ENCODE measurements around the gene AP2B1. TPM values are rescaled to one million over a fixed set of nuclear protein-coding genes. Genes with fewer than 3 reads are reported as not detected.

AP2B1 gene
- total and polyA plus RNA-seq, 4 donors, result 8.7 to 55.6 (median 22.3) TPM

DNA sequence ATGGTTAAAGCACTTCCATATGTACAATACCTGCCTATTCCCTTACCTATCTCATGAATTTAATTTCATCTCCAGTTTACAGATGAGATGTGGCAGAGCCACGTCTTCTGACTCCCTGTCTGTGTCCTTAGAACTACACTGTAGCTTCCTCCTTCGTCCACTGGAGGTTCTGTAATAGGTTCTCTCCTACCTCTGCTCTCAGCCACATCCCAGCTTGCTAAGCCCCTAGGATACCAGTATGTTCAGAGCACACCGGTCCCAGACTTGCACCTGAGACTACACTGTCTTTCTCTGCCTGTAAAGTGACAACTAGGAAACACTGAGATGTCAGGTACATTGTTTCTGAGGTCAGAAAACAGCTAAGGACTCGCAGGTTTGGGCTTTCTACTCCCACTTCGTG lies 140.5 kb downstream of the AP2B1 start (continued):
- TF ChIP-seq, protein P1, sequence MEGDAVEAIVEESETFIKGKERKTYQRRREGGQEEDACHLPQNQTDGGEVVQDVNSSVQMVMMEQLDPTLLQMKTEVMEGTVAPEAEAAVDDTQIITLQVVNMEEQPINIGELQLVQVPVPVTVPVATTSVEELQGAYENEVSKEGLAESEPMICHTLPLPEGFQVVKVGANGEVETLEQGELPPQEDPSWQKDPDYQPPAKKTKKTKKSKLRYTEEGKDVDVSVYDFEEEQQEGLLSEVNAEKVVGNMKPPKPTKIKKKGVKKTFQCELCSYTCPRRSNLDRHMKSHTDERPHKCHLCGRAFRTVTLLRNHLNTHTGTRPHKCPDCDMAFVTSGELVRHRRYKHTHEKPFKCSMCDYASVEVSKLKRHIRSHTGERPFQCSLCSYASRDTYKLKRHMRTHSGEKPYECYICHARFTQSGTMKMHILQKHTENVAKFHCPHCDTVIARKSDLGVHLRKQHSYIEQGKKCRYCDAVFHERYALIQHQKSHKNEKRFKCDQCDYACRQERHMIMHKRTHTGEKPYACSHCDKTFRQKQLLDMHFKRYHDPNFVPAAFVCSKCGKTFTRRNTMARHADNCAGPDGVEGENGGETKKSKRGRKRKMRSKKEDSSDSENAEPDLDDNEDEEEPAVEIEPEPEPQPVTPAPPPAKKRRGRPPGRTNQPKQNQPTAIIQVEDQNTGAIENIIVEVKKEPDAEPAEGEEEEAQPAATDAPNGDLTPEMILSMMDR (IDR thresholded peaks at IDR 0.05; ENCODE audit: low read depth, low read length, missing input control), result no peak
- no peak for TF ChIP-seq YY1 (IDR thresholded peaks at IDR 0.05)

DNA sequence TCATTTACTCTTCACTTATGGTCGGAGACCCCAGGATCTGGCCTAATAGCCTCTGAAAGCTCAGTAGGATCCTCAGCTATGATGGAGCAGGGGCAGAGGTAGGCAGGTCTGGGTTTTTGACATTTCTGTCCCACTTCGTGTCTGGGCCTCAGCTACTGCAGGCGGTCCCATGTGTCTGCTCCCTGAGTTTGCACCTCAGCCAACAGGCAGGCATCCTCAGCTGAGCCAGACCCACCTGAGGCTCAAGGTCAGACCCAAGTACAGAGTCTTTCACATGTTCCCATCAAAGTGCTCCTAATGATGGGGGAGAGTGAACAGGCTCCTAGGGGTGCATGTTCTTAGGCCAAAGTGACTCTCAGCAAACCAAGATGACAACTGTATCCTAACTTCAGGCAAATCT lies 141.4 kb downstream of the AP2B1 start:
- DNase-seq (ENCODE audit: low spot score), result no peak
- Histone ChIP-seq H3K36me3 (ENCODE audit: control insufficient read depth in 4 of 4, insufficient read depth in 3 of 4, low read depth in 1 of 4, low read length in 3 of 4) (peaks cover 0 to 22% (median 18%) of the 10 kb centered on the region in 4 donors), H3K27ac (ENCODE audit: low read depth in 1 of 2, low read length in 2 of 2) (no peak overlapping the region), H3K27me3 (ENCODE audit: control insufficient read depth in 4 of 4, insufficient read depth in 4 of 4, low read length in 3 of 4) (no peaks in the 10 kb centered on the region), H3K4me3 (ENCODE audit: low read depth in 1 of 3, low read length in 3 of 3) (no peak overlapping the region), H3K4me1 (ENCODE audit: control insufficient read depth in 4 of 4, insufficient read depth in 4 of 4, low read length in 3 of 4) (peaks cover 0 to 9% (median 5%) of the 10 kb centered on the region in 4 donors), H3K9me3 (ENCODE audit: control insufficient read depth in 4 of 4, low read length in 3 of 4) (no peaks in the 10 kb centered on the region), H3K9ac (ENCODE audit: low read depth in 1 of 2, low read length in 2 of 2) (no peak overlapping the region)
- 95% methylated on average over 3 of the region's 3 CpGs for WGBS
- TF ChIP-seq YY1 (IDR thresholded peaks at IDR 0.05), result no peak
- TF ChIP-seq, protein P1 (IDR thresholded peaks at IDR 0.05; ENCODE audit: low read depth, low read length, missing input control), result no peak
- TF ChIP-seq HNF4A (conservative IDR thresholded peaks at IDR 0.05), result no peak
- TF ChIP-seq, protein P2, sequence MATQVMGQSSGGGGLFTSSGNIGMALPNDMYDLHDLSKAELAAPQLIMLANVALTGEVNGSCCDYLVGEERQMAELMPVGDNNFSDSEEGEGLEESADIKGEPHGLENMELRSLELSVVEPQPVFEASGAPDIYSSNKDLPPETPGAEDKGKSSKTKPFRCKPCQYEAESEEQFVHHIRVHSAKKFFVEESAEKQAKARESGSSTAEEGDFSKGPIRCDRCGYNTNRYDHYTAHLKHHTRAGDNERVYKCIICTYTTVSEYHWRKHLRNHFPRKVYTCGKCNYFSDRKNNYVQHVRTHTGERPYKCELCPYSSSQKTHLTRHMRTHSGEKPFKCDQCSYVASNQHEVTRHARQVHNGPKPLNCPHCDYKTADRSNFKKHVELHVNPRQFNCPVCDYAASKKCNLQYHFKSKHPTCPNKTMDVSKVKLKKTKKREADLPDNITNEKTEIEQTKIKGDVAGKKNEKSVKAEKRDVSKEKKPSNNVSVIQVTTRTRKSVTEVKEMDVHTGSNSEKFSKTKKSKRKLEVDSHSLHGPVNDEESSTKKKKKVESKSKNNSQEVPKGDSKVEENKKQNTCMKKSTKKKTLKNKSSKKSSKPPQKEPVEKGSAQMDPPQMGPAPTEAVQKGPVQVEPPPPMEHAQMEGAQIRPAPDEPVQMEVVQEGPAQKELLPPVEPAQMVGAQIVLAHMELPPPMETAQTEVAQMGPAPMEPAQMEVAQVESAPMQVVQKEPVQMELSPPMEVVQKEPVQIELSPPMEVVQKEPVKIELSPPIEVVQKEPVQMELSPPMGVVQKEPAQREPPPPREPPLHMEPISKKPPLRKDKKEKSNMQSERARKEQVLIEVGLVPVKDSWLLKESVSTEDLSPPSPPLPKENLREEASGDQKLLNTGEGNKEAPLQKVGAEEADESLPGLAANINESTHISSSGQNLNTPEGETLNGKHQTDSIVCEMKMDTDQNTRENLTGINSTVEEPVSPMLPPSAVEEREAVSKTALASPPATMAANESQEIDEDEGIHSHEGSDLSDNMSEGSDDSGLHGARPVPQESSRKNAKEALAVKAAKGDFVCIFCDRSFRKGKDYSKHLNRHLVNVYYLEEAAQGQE (IDR thresholded peaks at IDR 0.05), result no peak
- TF ChIP-seq SP1 (IDR thresholded peaks at IDR 0.05), result no peak
- TF ChIP-seq RAD21 (IDR thresholded peaks at IDR 0.05), result no peak
- TF ChIP-seq NR2F2 (IDR thresholded peaks at IDR 0.05), result no peak
- no peak for TF ChIP-seq TAF1 (conservative IDR thresholded peaks at IDR 0.05)
- TF ChIP-seq GABPA (IDR thresholded peaks at IDR 0.05 in 1 of 2, conservative IDR thresholded peaks at IDR 0.05 in 1 of 2), result no peak
- TF ChIP-seq, protein P3, sequence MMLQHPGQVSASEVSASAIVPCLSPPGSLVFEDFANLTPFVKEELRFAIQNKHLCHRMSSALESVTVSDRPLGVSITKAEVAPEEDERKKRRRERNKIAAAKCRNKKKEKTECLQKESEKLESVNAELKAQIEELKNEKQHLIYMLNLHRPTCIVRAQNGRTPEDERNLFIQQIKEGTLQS (IDR thresholded peaks at IDR 0.05), result no peak
- no peak for TF ChIP-seq JUND (IDR thresholded peaks at IDR 0.05)
- TF ChIP-seq FOXA1 (IDR thresholded peaks at IDR 0.05), result no peak
- TF ChIP-seq MAX (IDR thresholded peaks at IDR 0.05), result no peak
- no peak for TF ChIP-seq FOXA2 (IDR thresholded peaks at IDR 0.05)
- no peak for TF ChIP-seq EGR1 (IDR thresholded peaks at IDR 0.05; ENCODE audit: low read depth in 2 of 2)
- TF ChIP-seq HNF4G (IDR thresholded peaks at IDR 0.05), result no peak
- no peak for TF ChIP-seq RXRA (IDR thresholded peaks at IDR 0.05)
- TF ChIP-seq, protein P4, sequence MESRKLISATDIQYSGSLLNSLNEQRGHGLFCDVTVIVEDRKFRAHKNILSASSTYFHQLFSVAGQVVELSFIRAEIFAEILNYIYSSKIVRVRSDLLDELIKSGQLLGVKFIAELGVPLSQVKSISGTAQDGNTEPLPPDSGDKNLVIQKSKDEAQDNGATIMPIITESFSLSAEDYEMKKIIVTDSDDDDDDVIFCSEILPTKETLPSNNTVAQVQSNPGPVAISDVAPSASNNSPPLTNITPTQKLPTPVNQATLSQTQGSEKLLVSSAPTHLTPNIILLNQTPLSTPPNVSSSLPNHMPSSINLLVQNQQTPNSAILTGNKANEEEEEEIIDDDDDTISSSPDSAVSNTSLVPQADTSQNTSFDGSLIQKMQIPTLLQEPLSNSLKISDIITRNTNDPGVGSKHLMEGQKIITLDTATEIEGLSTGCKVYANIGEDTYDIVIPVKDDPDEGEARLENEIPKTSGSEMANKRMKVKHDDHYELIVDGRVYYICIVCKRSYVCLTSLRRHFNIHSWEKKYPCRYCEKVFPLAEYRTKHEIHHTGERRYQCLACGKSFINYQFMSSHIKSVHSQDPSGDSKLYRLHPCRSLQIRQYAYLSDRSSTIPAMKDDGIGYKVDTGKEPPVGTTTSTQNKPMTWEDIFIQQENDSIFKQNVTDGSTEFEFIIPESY (IDR thresholded peaks at IDR 0.05), result no peak

Measured in liver (tissue), 9 donors.